Cardiac muscle cell (in vitro differentiated cells and primary cell): ENCODE results near the gene CADPS2. TPM values are rescaled to one million over a fixed set of nuclear protein-coding genes. Genes with fewer than 3 reads are reported as not detected.
"Not testable (repeated sequence)": the region's sequence is repeated elsewhere in the genome, so short reads cannot be mapped to it uniquely, and the experiment has no call there.

Experiments used
- DNase-seq, 2 donors: peaks; one replicate each; pipeline versions ENCODE4 v3.0.0 to v3.0.0-alpha.2; 2010 to 2017; ENCODE audit warnings: low read depth in 1 of 2, low spot score in 1 of 2
- H3K27ac ChIP-seq: fragments of 200-600 bp; sonication (generic); 2 replicates; pipeline ENCODE4 v1.5.1; 2016
- H3K27me3 ChIP-seq: fragments of 200-600 bp; sonication (generic); 2 replicates; pipeline ENCODE4 v1.6.0; 2016; ENCODE audit warnings: control low read depth
- H3K36me3 ChIP-seq: fragments of 200-600 bp; sonication (generic); 2 replicates; pipeline ENCODE4 v1.5.1; 2016; ENCODE audit warnings: control low read depth
- H3K4me1 ChIP-seq: fragments of 200-600 bp; sonication (generic); 2 replicates; pipeline ENCODE4 v1.8.1; 2017; ENCODE audit warnings: low read depth, mild to moderate bottlenecking, mixed run types
- H3K4me3 ChIP-seq: fragments of 200-600 bp; sonication (generic); 2 replicates; pipeline ENCODE4 v1.5.1; 2016; ENCODE audit warnings: mild to moderate bottlenecking
- H3K9me3 ChIP-seq: fragments of 200-600 bp; sonication (generic); 2 replicates; pipeline ENCODE4 v1.5.1; 2017; ENCODE audit warnings: low read depth, mild to moderate bottlenecking, control low read depth
- CTCF ChIP-seq: IDR thresholded peaks from 2 replicates; pipeline ENCODE4 v1.5.1; 2012; ENCODE audit warnings: low read depth, mild to moderate bottlenecking, low read length
- polyA plus RNA-seq: library from polyadenylated mRNA; unstranded; fragments of >200 nt; fragmentation: Nextera tagmentation; extraction: Ambion mirVana; gene quantifications from 2 replicates; pipeline ENCODE4 v1.2.1, GENCODE V29; 2016
- total RNA-seq: library from RNA; depleted of rRNA; stranded (reverse); fragments of >200 nt; gene quantifications from 2 replicates; pipeline ENCODE4 v1.2.3, GENCODE V29; 2016

CADPS2 gene
- total and polyA plus RNA-seq, 2 experiments from 2014 or later, result 15.0 to 17.2 TPM

- Histone ChIP-seq H3K9me3 (no peaks in the 10 kb centered on the region), H3K4me1 (no peaks in the 10 kb centered on the region), H3K27ac (no peak overlapping the region), H3K27me3 (peaks cover 24% of the 10 kb centered on the region), H3K4me3 (no peak overlapping the region), H3K36me3 (no peaks in the 10 kb centered on the region)
- TF ChIP-seq CTCF, result no peak
- DNase-seq, result no peak
These were observed 595.8 kb downstream of the CADPS2 start for GRCh38 chr7:122290476-122290875.

GRCh38 chr7:122289426-122289825 is 596.8 kb downstream of the CADPS2 start:
- Histone ChIP-seq H3K4me3 (no peak overlapping the region), H3K36me3 (no peaks in the 10 kb centered on the region), H3K4me1 (no peaks in the 10 kb centered on the region), H3K9me3 (no peaks in the 10 kb centered on the region), H3K27me3 (peaks cover 14% of the 10 kb centered on the region), H3K27ac (no peak overlapping the region)
- TF ChIP-seq CTCF, result no peak
- no peak for DNase-seq

GRCh38 chr7:122284608-122285007 is 601.7 kb downstream of the CADPS2 start:
- H3K27ac ChIP-seq, H3K4me3 ChIP-seq: not testable (repeated sequence)

GRCh38 chr7:122273117-122273516 is 613.1 kb downstream of the CADPS2 start:
- TF ChIP-seq CTCF, result no peak
- no peak for DNase-seq
- H3K36me3 ChIP-seq, result no peaks in the 10 kb centered on the region
- no peak overlapping the region for H3K4me3 ChIP-seq
- H3K4me1 ChIP-seq, result peaks cover 6% of the 10 kb centered on the region
- H3K9me3 ChIP-seq, result no peaks in the 10 kb centered on the region
- peaks cover 23% of the 10 kb centered on the region for H3K27me3 ChIP-seq
- no peak overlapping the region for H3K27ac ChIP-seq

More at GRCh38 chr7:122284608-122285007, 601.7 kb downstream of the CADPS2 start:
- not testable (repeated sequence) for H3K4me1 ChIP-seq, H3K36me3 ChIP-seq, H3K9me3 ChIP-seq, DNase-seq, H3K27me3 ChIP-seq

GRCh38 chr7:122269241-122269640 is 617.0 kb downstream of the CADPS2 start:
- no peak overlapping the region for H3K4me3 ChIP-seq
- no peak overlapping the region for H3K27ac ChIP-seq
- H3K36me3 ChIP-seq, result no peaks in the 10 kb centered on the region
- H3K27me3 ChIP-seq, result peaks cover 49% of the 10 kb centered on the region
- peak in 1 of 2 donors; percentile 21 for DNase-seq
- no peak for TF ChIP-seq CTCF
- H3K9me3 ChIP-seq, result no peaks in the 10 kb centered on the region
- H3K4me1 ChIP-seq, result peaks cover 6% of the 10 kb centered on the region

Other genes with a start within 250 kb of the CADPS2 start
- gene RNF133, start 187.3 kb downstream of the CADPS2 start, total RNA-seq, result 0.80 TPM in 1 of 2 replicates, not detected in the other
- gene RNF133, start 187.3 kb downstream of the CADPS2 start, polyA plus RNA-seq, result not detected in 2 replicates
- gene RNF148, start 183.5 kb downstream of the CADPS2 start, total RNA-seq, result 0.21 and 1.0 TPM in 2 replicates
- not detected in 2 replicates for gene RNF148, start 183.5 kb downstream of the CADPS2 start, polyA plus RNA-seq
- gene TAS2R16, start 109.2 kb upstream of the CADPS2 start, total RNA-seq, result not detected in 2 replicates
- gene TAS2R16, start 109.2 kb upstream of the CADPS2 start, polyA plus RNA-seq, result not detected in 2 replicates